A549 (cell line): ENCODE data around the gene SH3TC2. TPM values are rescaled to one million over a fixed set of nuclear protein-coding genes. Genes with fewer than 3 reads are reported as not detected.

Experiments
- ATAC-seq, 2 experiments: fragments of 200-7000 bp in 1 of 2; fragments of >200 bp in 1 of 2; cut with Nextera tagmentation in 1 of 2; cut with Tn5 transposase in 1 of 2; 3 replicates each; pipeline versions ENCODE4 v1.8.0 to v1.9.1; 2018 to 2020; ENCODE audit warnings: mild to moderate bottlenecking in 1 of 2, moderate library complexity in 1 of 2
- CTCF ChIA-PET: fragments of 300-600 bp; sonication (Branson Sonifier 250); formaldehyde crosslinking; extraction: SDS; loops from one replicate; lab custom pipeline; 2021; ENCODE audit warnings: antibody characterized with exemption, inconsistent platforms; lab: Yijun Ruan, JAX
- POLR2A ChIA-PET: fragments of 350-600 bp; formaldehyde crosslinking; extraction: SDS; loops from one replicate; lab custom pipeline; 2021; ENCODE audit warnings: antibody characterized with exemption, inconsistent platforms; lab: Yijun Ruan, JAX
- DNase-seq, 2 experiments: peaks; one replicate each; pipeline versions ENCODE4 v3.0.0 to v3.0.0-alpha.2; 2011 to 2016; ENCODE audit warnings: low read depth in 1 of 2, low spot score in 1 of 2
- FAIRE-seq: peaks from 2 replicates; lab custom pipeline; 2011; peaks lifted over from hg19 to GRCh38; lab: Jason Lieb, UNC
- H3K27ac ChIP-seq, 2 experiments: fragments of >200 bp; sonication (Bioruptor Twin); formaldehyde crosslinking; 3 replicates each; pipeline ENCODE4 v1.5.1; 2016 to 2017
- H3K4me1 ChIP-seq: fragments of >200 bp; sonication (Bioruptor Twin); formaldehyde crosslinking; 3 replicates; pipeline ENCODE4 v1.6.1; 2016
- H3K4me2 ChIP-seq: fragments of >200 bp; sonication (Bioruptor Twin); formaldehyde crosslinking; 3 replicates; pipeline ENCODE4 v1.6.1; 2016
- H3K4me3 ChIP-seq: fragments of >200 bp; sonication (Bioruptor Twin); formaldehyde crosslinking; 3 replicates; pipeline ENCODE4 v1.5.1; 2016
- H3K9me3 ChIP-seq: fragments of >200 bp; sonication (Bioruptor Twin); formaldehyde crosslinking; 3 replicates; pipeline ENCODE4 v1.6.1; 2016
- EHF ChIP-seq: fragments of 250-450 bp; sonication (Bioruptor Pico); IDR thresholded peaks from 2 replicates; pipeline ENCODE4 v1.5.0; 2020; ENCODE audit warnings: mild to moderate bottlenecking
- EHMT2 ChIP-seq: fragments of 200-600 bp; sonication (generic); IDR thresholded peaks from 2 replicates; pipeline ENCODE4 v1.6.1; 2016; ENCODE audit warnings: antibody characterized with exemption, low read depth, mild to moderate bottlenecking, moderate library complexity
- HDAC2 ChIP-seq: fragments of 200-600 bp; sonication (generic); IDR thresholded peaks from 2 replicates; pipeline ENCODE4 v1.6.1; 2016
- HMGXB4 ChIP-seq: fragments of 250-450 bp; sonication (Bioruptor Pico); IDR thresholded peaks from 2 replicates; pipeline ENCODE4 v1.5.0; 2021; ENCODE audit warnings: mild to moderate bottlenecking, moderate library complexity, borderline replicate concordance
- HOXA7 ChIP-seq: fragments of 250-450 bp; sonication (Bioruptor Pico); IDR thresholded peaks from 2 replicates; pipeline ENCODE4 v1.5.0; 2020; ENCODE audit warnings: mild to moderate bottlenecking, moderate library complexity
- JUN ChIP-seq, 2 experiments: fragments of >200 bp; sonication (Bioruptor Twin); formaldehyde crosslinking; IDR thresholded peaks; 2 replicates in 1 of 2; 3 replicates in 1 of 2; pipeline ENCODE4 v1.6.1; 2016 to 2017
- KDM1A ChIP-seq: fragments of 200-600 bp; sonication (generic); IDR thresholded peaks from 2 replicates; pipeline ENCODE4 v1.6.1; 2016; ENCODE audit warnings: low read depth, mild to moderate bottlenecking
- MAFK ChIP-seq: fragments of 450-650 bp; IDR thresholded peaks from 2 replicates; pipeline ENCODE4 v1.6.1; 2014; ENCODE audit not compliant: partially characterized antibody
- MAZ ChIP-seq: fragments of 150-350 bp; IDR thresholded peaks from 2 replicates; pipeline ENCODE4 v1.6.1; 2014; ENCODE audit warnings: antibody characterized with exemption, low read depth, low read length, borderline replicate concordance
- PHF8 ChIP-seq: fragments of 200-600 bp; sonication (generic); IDR thresholded peaks from 2 replicates; pipeline ENCODE4 v1.6.1; 2016; ENCODE audit warnings: low read depth, mild to moderate bottlenecking, antibody characterized with exemption, moderate library complexity, borderline replicate concordance
- POLR2AphosphoS2 ChIP-seq: conservative IDR thresholded peaks from 2 replicates; pipeline ENCODE4 v1.6.1; 2012; ENCODE audit warnings: low read length, improper control_type of control experiment, inconsistent platforms
- RAD21 ChIP-seq, 2 experiments: fragments of >200 bp in 1 of 2; sonication (Bioruptor Twin) in 1 of 2; formaldehyde crosslinking in 1 of 2; IDR thresholded peaks in 1 of 2; conservative IDR thresholded peaks in 1 of 2; 2 replicates in 1 of 2; 3 replicates in 1 of 2; pipeline ENCODE4 v1.6.1; 2012 to 2018; ENCODE audit warnings: inconsistent platforms in 1 of 2
- RARB ChIP-seq: fragments of 250-450 bp; sonication (Bioruptor Pico); IDR thresholded peaks from 2 replicates; pipeline ENCODE4 v1.8.0; 2021; ENCODE audit warnings: mild to moderate bottlenecking, moderate library complexity
- RCOR1 ChIP-seq: fragments of 150-350 bp; IDR thresholded peaks from 2 replicates; pipeline ENCODE4 v1.6.1; 2014; ENCODE audit warnings: antibody characterized with exemption, low read length, low read depth
- RFX5 ChIP-seq: fragments of 450-650 bp; IDR thresholded peaks from 2 replicates; pipeline ENCODE4 v1.7.1; 2014; ENCODE audit warnings: antibody characterized with exemption, mild to moderate bottlenecking, moderate library complexity
- RNF2 ChIP-seq: fragments of 200-600 bp; sonication (generic); IDR thresholded peaks from 2 replicates; pipeline ENCODE4 v1.6.1; 2016; ENCODE audit warnings: low read depth, mild to moderate bottlenecking, antibody characterized with exemption, moderate library complexity, borderline replicate concordance
- SMC3 ChIP-seq: fragments of >200 bp; sonication (Bioruptor Twin); formaldehyde crosslinking; IDR thresholded peaks from 3 replicates; pipeline ENCODE4 v1.6.1; 2018; ENCODE audit warnings: inconsistent platforms
- SREBF2 ChIP-seq: fragments of 450-650 bp; IDR thresholded peaks from 2 replicates; pipeline ENCODE4 v1.6.1; 2014; ENCODE audit warnings: mild to moderate bottlenecking, moderate library complexity
- TP53 ChIP-seq: fragments of 250-450 bp; sonication (Bioruptor Pico); IDR thresholded peaks from 2 replicates; pipeline ENCODE4 v1.5.0; 2021; ENCODE audit warnings: mild to moderate bottlenecking, moderate library complexity
- ZFP36 ChIP-seq: fragments of 450-650 bp; IDR thresholded peaks from 2 replicates; pipeline ENCODE4 v1.6.1; 2014; ENCODE audit warnings: borderline replicate concordance; ENCODE audit not compliant: partially characterized antibody
- ZNF302 ChIP-seq: fragments of 250-450 bp; sonication (Bioruptor Pico); IDR thresholded peaks from 2 replicates; pipeline ENCODE4 v1.9.0; 2021; ENCODE audit warnings: inconsistent platforms, mild to moderate bottlenecking, moderate library complexity
- ZSCAN20 ChIP-seq: fragments of 250-450 bp; sonication (Bioruptor Pico); IDR thresholded peaks from 2 replicates; pipeline ENCODE4 v1.8.0; 2022; ENCODE audit warnings: mild to moderate bottlenecking, moderate library complexity
- WGBS: methylation state at CpG from one replicate; pipeline ENCODE4 v1.1.6; 2017; ENCODE audit errors: missing lambda C conversion rate; 5-methylcytosine and 5-hydroxymethylcytosine counted together
- polyA plus RNA-seq, 4 experiments: library from polyadenylated mRNA; depleted of rRNA in 3 of 4; stranded (reverse); fragments of >200 nt; fragmentation: RNase III in 1 of 4; extraction: RNeasy Plus Mini Kit Qiagen cat#74134 plus additional on column Dnase treatment in 1 of 4; gene quantifications; 2 replicates in 3 of 4; 3 replicates in 1 of 4; pipeline ENCODE4 v1.2.3, GENCODE V29; 2011 to 2017
- TF ChIP-seq, protein P1 (sequence below): fragments of 450-650 bp; IDR thresholded peaks from 2 replicates; pipeline ENCODE4 v1.6.1; 2014; ENCODE audit warnings: antibody characterized with exemption
- TF ChIP-seq, protein P2 (sequence below): fragments of >200 bp; sonication (Bioruptor Twin); formaldehyde crosslinking; IDR thresholded peaks from 3 replicates; pipeline ENCODE4 v1.6.1; 2016
- TF ChIP-seq, protein P3 (sequence below): fragments of >200 bp; sonication (Bioruptor Twin); formaldehyde crosslinking; IDR thresholded peaks from 2 replicates; pipeline ENCODE4 v1.6.1; 2016

Gene SH3TC2
- polyA plus RNA-seq, 2 of the 4 experiments (the other 2 are of a cell fraction) = 0.06 to 0.34 TPM

DNA sequence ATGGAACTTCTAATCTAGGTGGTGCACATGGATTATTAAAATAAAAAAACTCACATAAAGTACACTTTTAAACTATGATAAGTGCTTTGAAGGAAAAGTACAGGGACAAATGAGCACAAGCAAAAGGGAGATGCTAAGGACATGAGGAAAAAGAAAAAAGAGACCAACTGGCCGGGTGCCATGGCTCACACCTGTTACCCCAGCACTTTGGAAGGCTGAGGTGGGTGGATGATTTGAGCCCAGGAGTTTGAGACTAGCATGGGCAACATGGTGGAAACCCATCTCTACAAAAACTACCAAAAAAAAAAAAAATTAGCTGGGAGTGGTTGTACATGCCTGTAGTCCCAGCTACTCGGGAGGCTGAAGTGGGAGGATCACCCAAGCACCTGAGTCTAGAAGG is 67.1 kb downstream of the SH3TC2 start (continued):
- TF ChIP-seq ZFP36 = no peak
- no peak for TF ChIP-seq RNF2
- TF ChIP-seq SREBF2 = no peak

DNA sequence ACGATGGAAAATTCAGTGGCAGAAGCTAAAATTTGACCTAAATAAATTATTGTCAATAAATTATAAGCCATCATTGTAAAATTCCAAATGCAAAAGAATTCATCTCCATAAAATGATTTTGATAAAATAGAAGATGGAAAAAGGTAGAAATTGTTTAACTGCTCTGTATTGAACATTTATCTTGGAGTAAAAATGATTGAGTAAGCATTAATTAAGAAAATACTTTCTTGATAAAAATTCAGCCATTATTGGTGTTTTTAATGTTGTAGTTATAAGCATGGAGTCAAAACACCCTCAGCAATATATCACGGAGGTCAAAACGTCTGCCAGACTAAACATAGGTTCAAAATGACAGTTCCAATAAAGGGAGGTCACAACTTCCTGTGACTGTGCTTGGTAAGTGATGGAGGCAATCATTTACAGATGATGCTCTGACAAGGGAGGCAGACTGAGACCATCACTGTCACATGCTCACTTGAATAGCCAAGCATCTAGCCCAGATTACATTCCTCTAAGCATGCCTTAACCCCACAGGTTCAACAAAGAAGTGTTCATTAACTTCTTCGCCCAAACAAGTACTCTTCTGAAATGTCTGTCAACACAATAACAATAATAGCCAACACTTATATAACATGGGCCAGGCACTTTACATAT is 69.5 kb downstream of the SH3TC2 start:
- Histone ChIP-seq H3K4me3 (no peak overlapping the region), H3K4me2 (no peak overlapping the region), H3K9me3 (no peaks in the 10 kb centered on the region), H3K27ac (no peak overlapping the region)
- DNase-seq (no peak), FAIRE-seq (no peak)
- CTCF ChIA-PET = interaction anchor here (0.6 to 2.8 kb wide), 3 partner anchors 15 to 135 kb away, joined by 3 to 10 read pairs (median 3); no protein-coding TSS in a partner anchor
- WGBS = 54% methylated on average over 4 of the region's 4 CpGs
- TF ChIP-seq PHF8 = no peak
- TF ChIP-seq MAFK = peak; percentile 67
- TF ChIP-seq, all 56 proteins: peak for 1
- H3K4me1 ChIP-seq = no peaks in the 10 kb centered on the region
- POLR2A ChIA-PET = no interaction called here
- no peak for ATAC-seq

GRCh38 chr5:148992265-148992664 is 70.6 kb downstream of the SH3TC2 start:
- Histone ChIP-seq H3K9me3 (no peaks in the 10 kb centered on the region), H3K27ac (no peak overlapping the region), H3K4me3 (no peak overlapping the region), H3K4me1 (no peaks in the 10 kb centered on the region), H3K4me2 (no peak overlapping the region)
- no peak for TF ChIP-seq MAZ
- TF ChIP-seq RCOR1 = no peak
- no peak for TF ChIP-seq TP53 (CRISPR knock-in tag)
- TF ChIP-seq, protein P1, sequence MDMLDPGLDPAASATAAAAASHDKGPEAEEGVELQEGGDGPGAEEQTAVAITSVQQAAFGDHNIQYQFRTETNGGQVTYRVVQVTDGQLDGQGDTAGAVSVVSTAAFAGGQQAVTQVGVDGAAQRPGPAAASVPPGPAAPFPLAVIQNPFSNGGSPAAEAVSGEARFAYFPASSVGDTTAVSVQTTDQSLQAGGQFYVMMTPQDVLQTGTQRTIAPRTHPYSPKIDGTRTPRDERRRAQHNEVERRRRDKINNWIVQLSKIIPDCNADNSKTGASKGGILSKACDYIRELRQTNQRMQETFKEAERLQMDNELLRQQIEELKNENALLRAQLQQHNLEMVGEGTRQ = no peak
- TF ChIP-seq, protein P2, sequence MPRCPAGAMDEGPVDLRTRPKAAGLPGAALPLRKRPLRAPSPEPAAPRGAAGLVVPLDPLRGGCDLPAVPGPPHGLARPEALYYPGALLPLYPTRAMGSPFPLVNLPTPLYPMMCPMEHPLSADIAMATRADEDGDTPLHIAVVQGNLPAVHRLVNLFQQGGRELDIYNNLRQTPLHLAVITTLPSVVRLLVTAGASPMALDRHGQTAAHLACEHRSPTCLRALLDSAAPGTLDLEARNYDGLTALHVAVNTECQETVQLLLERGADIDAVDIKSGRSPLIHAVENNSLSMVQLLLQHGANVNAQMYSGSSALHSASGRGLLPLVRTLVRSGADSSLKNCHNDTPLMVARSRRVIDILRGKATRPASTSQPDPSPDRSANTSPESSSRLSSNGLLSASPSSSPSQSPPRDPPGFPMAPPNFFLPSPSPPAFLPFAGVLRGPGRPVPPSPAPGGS = no peak
- no peak for TF ChIP-seq RFX5
- no peak for TF ChIP-seq ZNF302 (CRISPR knock-in tag)
- TF ChIP-seq JUN (IDR thresholded peaks at IDR 0.05) = no peak
- no peak for TF ChIP-seq EHMT2
- TF ChIP-seq SMC3 = no peak
- no peak for TF ChIP-seq RAD21 (conservative IDR thresholded peaks at IDR 0.05 in 1 of 2, IDR thresholded peaks at IDR 0.05 in 1 of 2)
- TF ChIP-seq HOXA7 (CRISPR knock-in tag) = no peak
- CTCF ChIA-PET = interaction anchor here (0.6 to 2.6 kb wide), 5 partner anchors 43 to 253 kb away, joined by 3 to 8 read pairs (median 4); no protein-coding TSS in a partner anchor
- ATAC-seq (no peak), FAIRE-seq (no peak), DNase-seq (no peak)
- POLR2A ChIA-PET = no interaction called here
- WGBS = 53% methylated on average over 3 of the region's 3 CpGs

- POLR2A ChIA-PET = no interaction called here
- ATAC-seq = no peak
- TF ChIP-seq POLR2AphosphoS2 (no peak), TP53 (CRISPR knock-in tag) (no peak), RARB (CRISPR knock-in tag) (no peak), RAD21 (conservative IDR thresholded peaks at IDR 0.05 in 1 of 2, IDR thresholded peaks at IDR 0.05 in 1 of 2) (no peak), HMGXB4 (CRISPR knock-in tag) (no peak), HDAC2 (no peak), KDM1A (no peak), EHF (CRISPR knock-in tag) (no peak), ZSCAN20 (CRISPR knock-in tag) (no peak), HOXA7 (CRISPR knock-in tag) (no peak), SMC3 (no peak), PHF8 (no peak)
- TF ChIP-seq, protein P3, sequence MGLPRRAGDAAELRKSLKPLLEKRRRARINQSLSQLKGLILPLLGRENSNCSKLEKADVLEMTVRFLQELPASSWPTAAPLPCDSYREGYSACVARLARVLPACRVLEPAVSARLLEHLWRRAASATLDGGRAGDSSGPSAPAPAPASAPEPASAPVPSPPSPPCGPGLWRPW = no peak
- TF ChIP-seq, all 56 proteins: peak for 0
- CTCF ChIA-PET = interaction anchor here (0.5 to 2.6 kb wide), 10 partner anchors 14 to 361 kb away, joined by 3 to 10 read pairs (median 6); no protein-coding TSS in a partner anchor
- Histone ChIP-seq H3K4me3 (no peak overlapping the region), H3K4me2 (no peak overlapping the region), H3K27ac (no peak overlapping the region), H3K4me1 (no peaks in the 10 kb centered on the region), H3K9me3 (no peaks in the 10 kb centered on the region)
- FAIRE-seq (no peak), DNase-seq (no peak)
Measured at GRCh38 chr5:148991566-148991965, 71.3 kb downstream of the SH3TC2 start.
